Activated effector memory CD4-positive, alpha-beta T cell treated with anti-CD3 and anti-CD28 coated beads, Interleukin-2, amount 50 U/mL, for 16 hours (primary cell): ENCODE results near the gene SLC6A6.
"Not testable (repeated sequence)": the region's sequence is repeated elsewhere in the genome, so short reads cannot be mapped to it uniquely, and the experiment has no call there.

Source experiments
- DNase-seq: peaks from one replicate; pipeline ENCODE4 v3.0.0-alpha.2; 2020

The SLC6A6 gene

GRCh38 chr3:14511623-14512280 lies 109.3 kb downstream of the SLC6A6 start:
- DNase-seq = peak; percentile 57

- peak; percentile 34 for DNase-seq
Observed at GRCh38 chr3:14512281-14512941, 110.0 kb downstream of the SLC6A6 start.

- DNase-seq = peak; percentile 21
Observed at GRCh38 chr3:14512942-14513327, 110.5 kb downstream of the SLC6A6 start.

DNA sequence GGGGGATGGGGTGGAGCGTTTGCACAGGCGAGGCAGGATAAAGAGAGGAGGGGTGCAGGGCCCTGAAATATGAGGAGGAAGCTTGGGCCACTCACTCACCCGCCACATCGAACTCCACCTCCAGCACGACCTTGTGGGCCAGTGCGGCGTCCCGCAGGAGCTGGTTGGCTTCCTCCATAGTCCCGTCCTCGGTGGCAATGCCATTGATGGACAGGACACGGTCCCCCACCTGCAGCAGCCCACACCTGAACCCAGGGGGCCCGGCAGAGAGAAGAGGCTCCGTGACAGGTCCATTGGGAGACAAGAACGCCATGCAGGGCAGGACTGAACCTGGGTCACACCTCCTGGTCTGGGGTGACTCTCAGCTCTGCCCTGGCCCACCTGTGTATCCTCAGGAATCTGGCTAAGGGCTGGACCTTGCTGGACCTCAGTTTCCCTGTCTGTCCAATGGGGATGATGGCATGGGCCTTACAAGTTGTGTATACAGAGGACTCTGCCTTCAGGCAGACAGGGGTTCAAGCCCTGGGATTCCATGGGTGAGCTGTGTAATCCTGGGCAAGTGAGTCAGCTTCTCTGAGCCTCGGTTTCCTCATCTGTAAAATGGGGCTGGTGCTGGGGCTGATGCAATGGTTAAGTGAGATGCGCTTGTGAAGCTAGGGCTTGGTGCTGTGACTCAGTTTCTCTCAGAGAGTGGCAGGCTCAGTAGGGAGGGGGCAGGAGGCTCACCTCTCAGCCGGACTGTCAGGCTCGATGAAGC lies 111.3 kb downstream of the SLC6A6 start:
- peak; percentile 38 for DNase-seq

- DNase-seq = peak; percentile 55
Observed at GRCh38 chr3:14514323-14514720, 111.9 kb downstream of the SLC6A6 start.

GRCh38 chr3:14515526-14515925 lies 113.1 kb downstream of the SLC6A6 start:
- DNase-seq = not testable (repeated sequence)

- DNase-seq = peak; percentile 39
Observed at GRCh38 chr3:14516738-14517345, 114.4 kb downstream of the SLC6A6 start.

- peak; percentile 38 for DNase-seq
Observed at GRCh38 chr3:14517601-14518431, 115.4 kb downstream of the SLC6A6 start.

DNA sequence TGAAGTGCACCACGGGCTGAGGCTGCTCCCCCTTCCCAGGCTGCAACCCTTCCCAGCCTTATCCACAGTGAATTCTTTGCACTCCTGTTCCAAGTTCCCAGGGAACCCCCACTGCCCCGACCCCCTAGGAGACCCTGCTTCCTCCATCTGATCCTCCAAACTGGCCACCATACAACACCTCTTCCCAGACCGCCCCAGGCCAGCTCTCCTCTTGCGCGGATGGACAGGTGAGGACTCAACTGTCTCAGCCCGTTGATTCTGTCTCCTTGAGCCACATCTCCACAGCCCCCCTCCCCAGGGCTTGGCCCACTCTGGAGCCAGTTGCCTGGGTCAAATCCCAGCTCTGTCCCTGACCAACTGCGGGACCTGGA lies 116.0 kb downstream of the SLC6A6 start:
- DNase-seq = peak; percentile 33

DNA sequence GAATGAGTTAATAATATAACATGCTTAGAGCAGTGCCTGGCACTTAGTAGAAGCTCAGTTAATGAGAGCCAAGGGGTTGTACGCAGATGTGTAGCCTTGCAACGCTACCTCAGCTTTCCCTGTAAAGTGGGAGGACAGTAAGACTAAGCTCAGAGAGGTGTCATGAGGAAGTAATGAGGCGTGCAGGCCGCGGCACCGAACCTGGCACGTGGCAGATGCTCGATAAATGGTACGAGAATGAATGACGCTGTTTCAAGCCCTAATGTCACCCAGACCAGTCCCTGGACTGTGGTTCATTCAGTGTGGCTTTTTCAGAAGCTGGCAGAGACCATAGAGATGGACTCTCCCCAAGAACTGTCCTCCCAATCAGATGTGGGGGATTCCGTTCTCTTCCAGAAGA lies 116.5 kb downstream of the SLC6A6 start:
- DNase-seq = peak; percentile 16

DNA sequence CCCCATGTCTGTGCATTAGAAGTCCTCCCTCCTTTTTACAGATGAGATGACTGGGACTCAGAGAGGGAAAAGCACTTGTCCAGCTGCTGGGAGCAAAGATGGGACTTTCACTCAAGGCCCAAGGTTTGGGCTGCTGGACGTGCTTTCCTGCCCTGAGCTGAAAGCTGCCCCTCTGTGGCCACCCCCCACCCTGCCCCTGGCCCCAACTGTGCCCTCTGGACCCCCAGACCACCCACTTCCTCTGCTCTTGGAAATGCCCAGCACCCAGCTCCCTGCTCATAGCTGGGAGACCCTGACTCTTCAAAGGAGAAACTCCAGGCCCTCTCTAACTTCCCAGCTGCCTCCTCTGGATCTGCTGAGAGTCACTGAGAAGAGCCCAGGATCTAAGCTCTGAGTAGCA lies 117.0 kb downstream of the SLC6A6 start:
- peak; percentile 22 for DNase-seq

GRCh38 chr3:14520149-14520548 lies 117.7 kb downstream of the SLC6A6 start:
- peak; percentile 46 for DNase-seq

DNA sequence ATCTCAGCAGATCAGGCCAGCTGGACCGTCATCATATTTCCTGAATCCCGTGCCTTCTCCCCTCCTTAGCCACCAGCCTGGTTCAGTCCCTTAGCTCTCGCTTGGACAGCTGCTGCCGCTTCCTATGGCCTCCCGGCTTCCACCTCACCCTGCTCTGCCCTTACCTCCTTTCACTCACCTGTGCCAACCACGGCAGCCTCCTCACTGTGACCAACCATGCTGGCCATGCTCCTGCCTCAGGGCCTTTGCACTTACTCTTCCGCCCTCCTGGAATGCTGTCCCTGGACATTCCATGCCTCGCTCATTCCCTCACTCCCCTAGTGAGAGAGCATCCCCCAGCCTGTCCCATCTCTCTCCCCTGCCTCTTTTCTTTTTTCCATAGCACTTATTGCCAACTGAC lies 118.6 kb downstream of the SLC6A6 start:
- peak; percentile 31 for DNase-seq

- peak; percentile 50 for DNase-seq
Observed at GRCh38 chr3:14521611-14522010, 119.2 kb downstream of the SLC6A6 start.

DNA sequence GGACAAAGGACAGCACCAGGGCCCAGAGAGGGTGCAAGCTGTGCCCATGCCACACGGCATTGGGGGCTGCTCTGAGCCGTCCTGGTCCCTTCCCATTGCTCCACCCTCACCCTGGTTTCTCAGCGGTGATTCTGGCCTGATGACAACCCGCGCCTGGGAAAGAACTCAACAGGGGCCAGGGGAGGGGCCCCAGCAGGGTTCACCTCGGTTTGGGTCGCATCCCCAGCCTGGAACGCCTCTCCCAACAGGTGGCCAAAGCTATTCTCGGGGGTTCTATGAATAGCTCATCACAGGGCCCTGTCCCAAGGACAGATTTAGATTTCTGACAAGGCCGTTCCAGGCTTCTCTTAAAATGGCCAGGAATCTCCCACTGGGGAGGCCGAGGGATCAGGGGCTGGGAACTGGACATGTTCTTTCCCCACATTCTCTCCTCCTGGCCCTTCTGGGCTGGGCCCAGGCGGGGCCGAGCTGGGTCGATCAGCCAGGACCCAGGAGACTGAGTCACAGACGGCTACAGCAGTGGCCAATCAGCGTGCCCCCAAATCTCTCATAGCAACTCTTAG lies 119.8 kb downstream of the SLC6A6 start:
- DNase-seq = peak; percentile 36

- DNase-seq = peak; percentile 46
Observed at GRCh38 chr3:14522768-14523167, 120.4 kb downstream of the SLC6A6 start.

DNA sequence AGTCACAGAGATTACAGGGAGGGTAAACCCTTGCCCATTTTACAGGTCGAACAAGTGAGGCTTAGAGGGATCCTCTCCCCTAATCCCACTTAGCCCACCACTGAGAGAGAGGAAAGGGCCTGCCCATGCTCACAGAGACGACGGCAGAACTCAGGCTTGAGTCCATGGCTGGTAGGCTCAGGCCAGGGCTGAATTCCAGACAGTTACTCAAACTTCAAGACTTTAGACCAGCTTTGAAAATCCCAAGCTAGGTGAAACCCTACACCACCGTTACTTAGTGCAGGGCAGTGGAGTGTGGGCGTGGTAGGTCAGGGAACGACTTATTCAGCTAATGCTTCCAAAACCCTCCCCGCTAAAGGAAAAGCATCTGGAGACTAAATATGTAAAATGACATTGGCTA lies 121.4 kb downstream of the SLC6A6 start:
- peak; percentile 9 for DNase-seq

DNA sequence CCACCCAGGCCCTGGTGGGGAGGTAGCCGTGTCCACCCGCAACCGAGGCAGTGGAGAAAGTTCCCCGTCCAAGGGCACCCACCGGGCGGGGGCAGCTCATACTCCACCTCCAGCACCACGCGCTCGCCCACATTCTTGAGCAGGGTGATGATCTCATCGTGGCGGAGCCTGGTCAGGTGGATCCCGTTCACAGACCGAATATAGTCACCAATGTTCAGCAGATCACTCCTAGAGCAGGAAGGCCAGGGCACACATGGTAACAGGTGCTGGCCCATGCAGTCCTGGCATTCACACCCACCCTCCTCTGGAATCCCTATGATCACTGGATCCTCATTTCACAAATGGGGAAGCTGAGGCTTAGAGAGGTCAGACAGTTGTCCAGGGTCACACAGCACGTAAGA lies 121.9 kb downstream of the SLC6A6 start:
- DNase-seq = peak; percentile 38

DNA sequence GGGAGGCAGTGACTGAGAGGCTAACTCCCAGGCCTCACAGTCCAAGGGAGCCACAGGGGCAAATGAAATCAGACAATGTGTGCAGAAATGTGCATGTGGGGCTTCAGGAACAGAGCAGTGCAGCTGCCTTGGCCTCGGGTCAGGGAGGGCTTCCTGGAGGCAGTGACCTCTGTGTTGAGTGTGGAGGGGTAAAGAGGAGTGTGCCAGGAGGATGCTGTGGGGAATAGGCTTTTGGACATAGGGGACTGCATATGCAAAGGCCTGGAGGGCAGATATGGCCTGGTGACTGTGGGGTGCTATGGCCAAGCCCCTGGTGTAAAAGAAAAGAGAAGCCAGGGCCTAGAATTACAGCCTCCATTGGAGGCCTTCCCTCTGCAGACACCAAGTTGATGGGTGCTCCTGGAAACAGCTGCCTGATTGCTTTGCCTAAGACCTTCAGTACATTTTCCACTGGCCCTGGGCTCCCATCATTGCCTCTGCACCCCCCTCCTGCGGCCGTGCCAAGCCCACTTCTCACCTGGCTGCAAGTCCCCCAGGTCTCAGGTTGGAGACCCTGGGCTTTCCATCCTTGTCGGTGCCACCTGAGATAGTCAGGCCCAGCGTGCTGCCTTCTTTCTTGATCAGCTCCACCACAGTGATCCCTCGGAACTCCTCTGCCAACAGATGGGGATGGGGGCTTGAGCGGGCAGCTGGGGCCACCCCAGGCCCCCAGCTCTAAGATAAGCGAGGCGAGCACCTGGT lies 122.7 kb downstream of the SLC6A6 start:
- DNase-seq = peak; percentile 43

DNA sequence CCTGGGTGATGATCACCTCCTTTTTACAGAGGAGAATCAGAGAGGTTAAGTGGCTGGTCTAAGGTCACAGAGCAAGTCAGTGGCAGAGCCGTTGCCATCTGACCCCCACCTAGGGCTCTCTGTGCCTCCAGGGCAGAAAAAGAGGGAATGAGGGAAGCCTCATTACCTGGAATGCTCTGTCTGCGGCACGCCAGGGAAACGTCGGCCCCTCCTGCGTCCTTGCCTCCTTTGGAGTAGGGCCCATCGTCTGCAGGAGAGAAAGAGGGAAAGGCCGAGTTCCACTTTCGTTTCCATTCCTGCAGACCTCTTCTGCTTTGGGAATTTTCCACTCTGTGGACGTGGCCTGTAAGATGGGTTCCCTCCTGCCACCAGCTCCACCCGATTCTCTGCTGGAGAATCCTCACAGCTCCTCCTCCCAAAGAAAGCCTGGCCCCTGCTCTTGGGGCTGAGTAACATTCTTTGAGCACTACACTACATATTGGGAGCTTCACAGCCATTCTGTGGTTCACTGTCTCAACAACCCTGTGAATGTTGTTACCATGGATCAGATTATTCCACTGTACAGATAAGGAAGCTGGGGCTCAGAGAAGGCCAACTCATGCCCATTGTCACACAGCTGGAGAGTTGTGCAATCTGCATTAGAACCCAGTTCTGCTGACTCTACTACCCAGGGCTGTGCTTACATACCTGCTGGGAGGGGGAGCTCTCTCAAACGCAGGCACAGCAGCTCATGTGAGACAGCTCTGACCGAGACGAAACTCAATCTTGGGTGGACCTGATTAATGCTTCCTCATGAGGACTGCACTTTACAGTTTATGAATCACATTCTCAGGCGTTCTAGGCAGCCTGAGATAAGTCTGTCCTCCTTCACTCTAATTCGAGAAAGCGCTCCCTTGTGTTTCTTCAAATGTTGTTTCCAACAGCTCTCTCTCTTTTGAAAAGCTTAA lies 123.6 kb downstream of the SLC6A6 start:
- DNase-seq = peak; percentile 41
